Lung (tissue), 12 donors: Measurements from ENCODE around the gene MESD. TPM values are rescaled to one million over a fixed set of nuclear protein-coding genes. Genes with fewer than 3 reads are reported as not detected.
A peak's percentile ranks its signal among the peaks of the same experiment; 100 is the strongest.

ENCODE experiments used
- ATAC-seq: fragments of 200-7000 bp; cut with Tn5 transposase; one replicate; pipeline ENCODE4 v1.9.1; 2020; ENCODE audit warnings: moderate number of reproducible peaks; ENCODE audit not compliant: insufficient read depth, low FRiP score
- DNase-seq, 3 donors: peaks; one replicate each; pipeline ENCODE4 v3.0.0-alpha.2; 2013 to 2017
- H3K27ac ChIP-seq, 2 donors: one replicate each; pipeline ENCODE4 v1.5.1; 2013; ENCODE audit warnings: mild to moderate bottlenecking in 2 of 2, moderate library complexity in 2 of 2, control low read depth in 1 of 2, inconsistent platforms in 1 of 2, low read depth in 1 of 2, low read length in 1 of 2
- H3K27me3 ChIP-seq, 3 donors: one replicate each; pipeline ENCODE4 v1.5.1; 2013; ENCODE audit warnings: low read length in 2 of 3; ENCODE audit not compliant: control insufficient read depth in 3 of 3, insufficient read depth in 3 of 3
- H3K36me3 ChIP-seq, 4 donors: one replicate each; pipeline ENCODE4 v1.5.1; 2013; ENCODE audit warnings: low read length in 4 of 4, mild to moderate bottlenecking in 1 of 4, moderate library complexity in 1 of 4; ENCODE audit not compliant: control insufficient read depth in 4 of 4, insufficient read depth in 4 of 4
- H3K4me1 ChIP-seq, 5 donors: one replicate each; pipeline ENCODE4 v1.5.1; 2013; ENCODE audit warnings: low read length in 5 of 5, mild to moderate bottlenecking in 2 of 5, moderate library complexity in 1 of 5; ENCODE audit not compliant: control insufficient read depth in 5 of 5, insufficient read depth in 5 of 5
- H3K4me3 ChIP-seq: one replicate; pipeline ENCODE4 v1.5.1; 2013; ENCODE audit warnings: mild to moderate bottlenecking, control low read depth, moderate library complexity
- H3K9ac ChIP-seq, 2 donors: one replicate each; pipeline ENCODE4 v1.5.1; 2013; ENCODE audit warnings: low read length in 2 of 2, control low read depth in 1 of 2; ENCODE audit not compliant: insufficient read depth in 1 of 2
- H3K9me3 ChIP-seq, 4 donors: one replicate each; pipeline ENCODE4 v1.5.1; 2013; ENCODE audit warnings: low read length in 3 of 4, mild to moderate bottlenecking in 1 of 4, moderate library complexity in 1 of 4; ENCODE audit not compliant: control insufficient read depth in 4 of 4, insufficient read depth in 3 of 4
- WGBS, 2 donors: extraction: QIAGEN DNeasy Blood & Tissue Kit; methylation state at CpG; one replicate each; pipeline ENCODE4 v1.1.7; 2013; 5-methylcytosine and 5-hydroxymethylcytosine counted together
- polyA plus RNA-seq, 2 donors: library from polyadenylated mRNA; stranded (reverse); fragments of 200-250 nt; gene quantifications; one replicate each; pipeline ENCODE4 v1.2.1, GENCODE V29; 2013
- total RNA-seq, 2 donors: library from RNA; depleted of rRNA in 1 of 2; stranded (reverse); fragments of >200 nt in 1 of 2; gene quantifications; one replicate each; pipeline ENCODE4 v1.2.1, GENCODE V29; 2014 to 2021
- TF ChIP-seq, protein P1 (sequence below): IDR thresholded peaks from 2 replicates; pipeline ENCODE4 v1.5.1; 2012; ENCODE audit warnings: mild to moderate bottlenecking; ENCODE audit errors: control extremely low read depth, extremely low read depth
- donor health status: control.
- donor health status: control.
- donor health status: Bipolar disorder and iron deficiency.
- donor health status: healthy.
- donor health status: DM: yes; HTN: yes; CAD: no.

MESD gene
- total and polyA plus RNA-seq, 4 donors = 15.3 to 26.4 (median 21.9) TPM

DNA sequence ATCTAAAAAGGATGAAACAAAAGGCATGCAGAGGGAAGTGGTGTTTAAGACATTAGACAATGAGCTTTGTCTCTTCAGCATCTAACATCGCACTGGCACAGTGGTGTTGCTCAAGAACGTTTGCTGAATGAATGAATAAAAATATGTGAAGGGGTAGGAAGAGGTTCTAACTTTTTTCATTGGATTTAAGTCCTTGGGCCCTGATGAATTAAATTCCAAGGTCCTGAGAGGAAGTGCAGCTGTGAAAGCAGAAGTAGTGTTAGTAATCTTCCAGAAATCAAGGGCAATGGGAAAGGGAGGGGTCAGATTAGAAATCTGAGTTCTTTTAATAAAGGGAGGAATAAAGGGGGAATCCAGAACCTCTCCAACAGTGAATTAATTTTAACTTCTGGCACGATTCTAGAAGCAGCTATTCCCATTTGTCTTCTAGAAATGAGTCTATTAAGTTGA lies 40.7 kb upstream of the MESD start:
- H3K9ac ChIP-seq = no peak overlapping the region
- H3K9me3 ChIP-seq = peaks cover 0 to 4% (median 0%) of the 10 kb centered on the region in 4 donors
- no peak for ATAC-seq
- DNase-seq = no peak
- peak overlapping the region in 1 of 2 donors; percentile 36 for H3K27ac ChIP-seq
- H3K36me3 ChIP-seq = no peaks in the 10 kb centered on the region
- TF ChIP-seq, protein P1, sequence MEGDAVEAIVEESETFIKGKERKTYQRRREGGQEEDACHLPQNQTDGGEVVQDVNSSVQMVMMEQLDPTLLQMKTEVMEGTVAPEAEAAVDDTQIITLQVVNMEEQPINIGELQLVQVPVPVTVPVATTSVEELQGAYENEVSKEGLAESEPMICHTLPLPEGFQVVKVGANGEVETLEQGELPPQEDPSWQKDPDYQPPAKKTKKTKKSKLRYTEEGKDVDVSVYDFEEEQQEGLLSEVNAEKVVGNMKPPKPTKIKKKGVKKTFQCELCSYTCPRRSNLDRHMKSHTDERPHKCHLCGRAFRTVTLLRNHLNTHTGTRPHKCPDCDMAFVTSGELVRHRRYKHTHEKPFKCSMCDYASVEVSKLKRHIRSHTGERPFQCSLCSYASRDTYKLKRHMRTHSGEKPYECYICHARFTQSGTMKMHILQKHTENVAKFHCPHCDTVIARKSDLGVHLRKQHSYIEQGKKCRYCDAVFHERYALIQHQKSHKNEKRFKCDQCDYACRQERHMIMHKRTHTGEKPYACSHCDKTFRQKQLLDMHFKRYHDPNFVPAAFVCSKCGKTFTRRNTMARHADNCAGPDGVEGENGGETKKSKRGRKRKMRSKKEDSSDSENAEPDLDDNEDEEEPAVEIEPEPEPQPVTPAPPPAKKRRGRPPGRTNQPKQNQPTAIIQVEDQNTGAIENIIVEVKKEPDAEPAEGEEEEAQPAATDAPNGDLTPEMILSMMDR = no peak
- H3K4me1 ChIP-seq = peaks cover 0 to 9% (median 5%) of the 10 kb centered on the region in 5 donors
- H3K27me3 ChIP-seq = no peaks in the 10 kb centered on the region
- H3K4me3 ChIP-seq = no peak overlapping the region
- WGBS, 2 donors = 49 to 51% methylated on average over 3 of the region's 3 CpGs

DNA sequence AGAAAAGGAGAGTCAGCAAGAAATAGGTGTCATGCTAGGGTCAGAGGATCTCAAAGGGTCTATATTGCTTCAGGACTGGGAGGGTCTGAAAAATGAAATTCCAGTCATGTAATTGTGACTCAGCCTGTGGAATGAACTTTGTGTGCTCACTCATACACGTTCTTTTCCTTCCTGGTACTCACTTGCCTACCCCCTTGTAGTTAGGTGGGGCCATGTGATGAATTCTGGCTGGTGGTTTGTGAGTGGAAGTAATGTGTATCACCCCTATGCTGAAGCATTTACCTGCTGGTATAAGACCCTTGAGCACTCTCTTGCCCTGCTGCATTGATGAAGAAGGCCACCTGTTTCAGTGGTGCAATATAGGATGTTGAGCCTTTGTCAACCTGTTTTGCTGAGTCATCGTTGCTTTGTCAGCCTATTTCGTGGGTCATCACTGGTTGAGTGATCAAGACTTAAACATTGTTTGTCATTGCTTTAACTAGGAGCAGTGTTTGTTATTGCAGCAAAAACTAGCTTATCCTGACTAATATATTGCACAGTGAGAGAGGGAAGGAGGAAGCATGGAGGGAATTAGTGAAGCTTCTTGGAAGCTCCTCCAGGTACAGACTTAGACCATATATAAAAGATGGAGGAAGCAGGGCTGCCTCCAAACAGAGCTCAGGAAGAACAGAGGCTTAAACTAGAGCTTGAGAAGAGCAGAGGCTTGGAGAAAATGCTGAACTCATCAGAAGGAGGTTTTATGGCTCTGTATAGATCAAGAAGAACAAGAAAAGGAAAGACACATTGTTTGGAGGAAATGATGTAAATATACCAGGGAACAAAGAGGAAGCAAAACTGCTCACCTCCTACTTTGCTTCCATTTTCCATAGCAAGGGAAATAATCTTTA lies 40.0 kb upstream of the MESD start:
- no peak overlapping the region for H3K4me3 ChIP-seq
- no peaks in the 10 kb centered on the region for H3K36me3 ChIP-seq
- peak overlapping the region in 1 of 2 donors; percentile 36 for H3K27ac ChIP-seq
- H3K9me3 ChIP-seq = peaks cover 0 to 4% (median 0%) of the 10 kb centered on the region in 4 donors
- TF ChIP-seq, protein P1 = no peak
- no peak overlapping the region for H3K9ac ChIP-seq
- DNase-seq = no peak
- WGBS, 2 donors = 60 to 62% methylated on average over 3 of the region's 3 CpGs
- no peaks in the 10 kb centered on the region for H3K27me3 ChIP-seq
- peaks cover 0 to 9% (median 5%) of the 10 kb centered on the region in 5 donors for H3K4me1 ChIP-seq
- ATAC-seq = peak; percentile 47

DNA sequence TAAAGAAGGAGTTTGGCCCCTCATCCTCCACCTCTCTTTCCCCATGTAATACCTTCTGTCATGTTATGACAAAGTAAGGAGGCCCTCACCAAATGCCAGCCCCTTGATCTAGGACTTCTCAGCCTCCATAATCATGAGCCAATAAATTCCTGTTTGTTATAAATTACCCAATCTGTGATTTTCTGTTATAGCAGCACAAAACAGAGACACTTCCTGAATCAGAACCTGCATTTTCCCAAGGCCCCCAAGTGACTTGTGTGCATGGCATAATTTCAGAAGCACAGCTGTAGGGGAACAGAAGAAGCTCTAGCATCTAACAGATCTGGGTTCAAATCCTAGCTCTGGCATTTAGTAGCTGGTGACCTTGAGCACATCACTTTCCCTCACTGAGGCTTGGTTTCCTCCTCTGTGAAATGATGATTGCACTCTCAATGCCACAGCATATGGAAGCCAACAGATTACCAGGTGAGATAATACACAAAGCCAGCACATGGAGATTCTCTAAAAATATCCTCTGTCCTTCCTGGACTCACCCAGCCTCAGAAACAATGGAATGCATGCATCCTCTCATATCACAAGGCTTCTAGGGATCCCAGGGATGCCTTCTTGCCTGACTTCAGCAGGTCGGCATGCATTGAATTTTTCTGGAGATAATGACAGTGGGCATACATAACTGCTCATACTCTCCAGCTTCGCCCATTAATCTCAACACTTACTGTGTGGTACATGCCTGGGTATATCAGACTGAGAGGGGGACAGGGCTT lies 37.4 kb upstream of the MESD start:
- ATAC-seq = no peak
- TF ChIP-seq, protein P1 = no peak
- peaks cover 0 to 10% (median 7%) of the 10 kb centered on the region in 5 donors for H3K4me1 ChIP-seq

More for the DNA sequence above, 37.4 kb upstream of the MESD start:
- H3K27ac ChIP-seq = no peak overlapping the region
- H3K27me3 ChIP-seq = no peaks in the 10 kb centered on the region
- H3K36me3 ChIP-seq = no peaks in the 10 kb centered on the region
- no peak overlapping the region for H3K4me3 ChIP-seq
- DNase-seq = no peak
- H3K9me3 ChIP-seq = peaks cover 0 to 4% (median 0%) of the 10 kb centered on the region in 4 donors
- no peak overlapping the region for H3K9ac ChIP-seq
- WGBS, 2 donors = 87 to 95% methylated on average over 2 of the region's 2 CpGs
